NCI-H524 (cell line): Measurements from ENCODE around the gene PLAAT2.
"Not testable (repeated sequence)": the region's sequence is repeated elsewhere in the genome, so short reads cannot be mapped to it uniquely, and the experiment has no call there.

Source experiments
- DNase-seq, 2 experiments: peaks; one replicate each; lab custom pipeline; 2025; lab: John Stamatoyannopoulos, UW

Gene PLAAT2

GRCh38 chr11:63549411-63549810 lies 13.8 kb downstream of the PLAAT2 start:
- DNase-seq: no peak

- DNase-seq: no peak
These were observed 15.0 kb downstream of the PLAAT2 start for GRCh38 chr11:63548178-63548577.

GRCh38 chr11:63547061-63547460 lies 16.1 kb downstream of the PLAAT2 start:
- DNase-seq: no peak

DNA sequence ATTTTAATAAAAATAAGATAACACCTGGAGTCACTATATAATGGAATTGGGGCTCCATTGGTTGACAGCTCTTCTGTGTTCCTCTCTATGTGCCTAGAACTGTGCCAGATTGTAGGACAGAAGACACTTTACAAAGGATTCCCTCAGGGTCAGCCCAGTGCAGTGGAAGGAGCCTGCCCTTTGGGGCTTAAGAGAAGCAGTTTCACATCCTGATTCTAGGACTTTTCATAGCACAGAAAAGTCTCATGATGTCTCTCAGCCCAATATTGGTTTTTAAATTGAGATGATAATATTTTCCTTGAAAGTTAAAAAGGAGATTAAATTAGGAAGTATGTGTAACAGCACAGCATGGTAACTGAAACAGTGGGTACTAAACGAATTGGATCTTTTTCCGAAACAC lies 19.5 kb downstream of the PLAAT2 start:
- no peak for DNase-seq

DNA sequence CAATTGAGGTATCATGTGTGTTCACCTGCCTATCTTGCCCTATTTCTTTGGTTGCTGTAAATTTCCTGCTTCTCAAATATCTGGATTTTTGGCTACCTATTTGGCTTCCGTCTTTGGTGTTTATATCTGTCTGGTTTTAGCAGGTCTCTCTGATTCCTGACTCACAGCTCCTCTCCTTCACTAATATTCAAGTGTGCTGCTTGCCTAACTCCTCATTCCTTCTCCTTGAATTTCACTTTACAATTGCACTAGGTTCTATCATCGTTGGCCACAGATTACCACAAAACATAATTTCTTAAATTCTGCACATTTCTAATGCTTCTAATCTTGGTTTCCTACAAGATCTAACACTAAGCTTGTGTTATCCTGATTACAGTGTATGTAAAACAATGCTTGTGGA lies 20.7 kb downstream of the PLAAT2 start:
- not testable (repeated sequence) for DNase-seq

- DNase-seq: no peak
These were observed 25.7 kb downstream of the PLAAT2 start for GRCh38 chr11:63537293-63538101.

GRCh38 chr11:63536669-63537292 lies 26.4 kb downstream of the PLAAT2 start, which contains the start of gene PLAAT4:
PLAAT4 (plus strand) TSS chr11:63536808; CDS start chr11:63536869, 61 bp downstream.
- no peak for DNase-seq

DNA sequence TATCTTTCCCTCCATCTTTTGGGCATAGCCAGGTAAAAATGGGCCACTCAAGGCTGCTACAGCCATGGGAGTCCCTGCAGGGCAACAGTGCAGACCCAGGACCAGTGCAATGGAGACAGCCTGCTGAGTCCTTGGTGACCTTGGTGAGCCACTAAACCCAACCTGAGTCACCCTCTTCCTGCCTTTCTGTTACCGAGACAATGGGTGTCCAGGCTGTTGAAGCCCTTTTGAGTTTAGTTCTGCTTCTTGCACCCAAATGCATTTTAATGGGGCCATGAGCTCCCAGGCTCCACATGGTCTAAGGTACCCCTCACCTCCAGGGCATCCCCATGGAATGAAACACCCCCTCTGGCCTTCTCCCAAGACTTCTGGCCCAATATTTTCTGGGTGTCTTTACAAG lies 27.4 kb downstream of the PLAAT2 start:
- DNase-seq: no peak

DNA sequence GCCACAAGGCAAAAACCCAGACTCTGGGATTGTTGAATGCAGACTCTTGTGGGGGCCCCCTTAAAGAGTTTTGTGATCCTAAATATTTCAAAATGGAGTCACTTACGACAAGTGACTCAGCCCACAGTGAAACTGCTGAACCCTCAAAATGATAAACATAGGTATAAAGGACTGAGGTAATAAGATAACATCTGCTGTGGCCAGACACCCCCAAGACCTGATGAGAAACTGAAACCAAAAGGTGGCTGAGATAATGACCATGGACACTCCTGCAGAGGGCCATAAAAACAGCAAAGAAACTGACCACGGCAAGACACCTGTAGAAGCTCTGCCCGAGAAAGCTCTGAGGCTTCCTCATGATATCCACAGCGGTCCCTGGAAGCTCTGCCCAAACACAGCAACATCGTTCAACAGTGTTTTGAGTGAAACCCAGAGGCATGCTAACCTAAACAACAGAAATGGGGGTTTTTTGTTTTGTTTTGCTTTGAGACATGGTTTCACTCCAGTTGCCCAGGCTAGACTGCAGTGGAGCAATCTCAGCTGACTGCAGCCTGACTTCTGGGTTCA lies 28.2 kb downstream of the PLAAT2 start:
- no peak for DNase-seq

GRCh38 chr11:63534076-63534475 lies 29.1 kb downstream of the PLAAT2 start:
- no peak for DNase-seq

- DNase-seq: peak in 1 of 2 experiments; percentile 18
These were observed 30.2 kb downstream of the PLAAT2 start for GRCh38 chr11:63532799-63533475.

GRCh38 chr11:63532117-63532516 lies 31.1 kb downstream of the PLAAT2 start:
- no peak for DNase-seq

DNA sequence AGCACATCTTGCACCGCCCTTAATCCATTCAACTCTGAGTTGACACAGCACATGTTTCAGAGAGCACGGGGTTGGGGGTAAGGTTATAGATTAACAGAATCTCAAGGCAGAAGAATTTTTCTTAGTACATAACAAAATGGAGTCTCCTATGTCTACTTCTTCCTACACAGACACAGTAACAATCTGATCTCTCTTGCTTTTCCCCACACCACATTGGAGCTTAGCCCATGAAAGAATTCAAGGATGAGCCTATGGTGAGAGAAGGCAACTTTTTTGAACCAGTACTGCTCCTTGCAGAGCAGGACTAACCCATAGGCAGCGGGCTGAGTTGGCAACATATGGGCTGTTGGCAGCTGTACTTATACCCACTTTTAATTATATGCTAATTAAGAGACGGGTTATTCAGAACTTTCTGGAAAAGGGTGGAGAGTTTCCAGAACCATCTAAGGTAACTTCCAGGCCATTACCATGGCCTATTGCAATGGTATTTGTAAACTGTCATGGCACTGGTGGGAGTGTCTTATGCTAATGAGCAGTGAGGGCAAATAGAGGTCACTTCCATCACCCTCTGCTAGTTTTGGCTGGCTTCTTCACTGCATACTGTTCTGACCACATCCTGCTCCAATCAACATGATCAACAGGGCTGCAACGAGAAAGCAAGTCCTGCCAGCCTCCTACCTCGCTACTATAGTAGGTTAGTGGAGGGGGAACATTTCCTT lies 31.9 kb downstream of the PLAAT2 start:
- not testable (repeated sequence) for DNase-seq

DNA sequence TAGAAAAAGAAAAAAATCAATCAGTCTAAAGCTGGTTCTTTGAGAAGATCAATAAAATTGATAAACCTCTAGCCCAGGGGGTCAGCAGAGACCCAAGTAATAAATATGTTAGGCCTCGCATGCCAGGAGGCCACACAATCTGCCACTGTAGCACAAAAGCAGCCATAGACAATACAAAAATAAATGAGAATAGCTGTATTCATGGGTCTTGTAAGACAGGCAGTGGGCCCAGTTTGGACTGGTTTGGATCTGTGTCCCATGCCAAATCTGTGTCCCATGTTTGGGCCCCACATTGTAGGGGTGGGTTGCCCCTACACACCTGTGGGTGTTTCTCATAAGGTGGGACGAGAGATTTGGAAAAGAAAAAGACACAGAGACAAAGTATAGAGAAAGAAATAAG lies 33.2 kb downstream of the PLAAT2 start:
- no peak for DNase-seq

DNA sequence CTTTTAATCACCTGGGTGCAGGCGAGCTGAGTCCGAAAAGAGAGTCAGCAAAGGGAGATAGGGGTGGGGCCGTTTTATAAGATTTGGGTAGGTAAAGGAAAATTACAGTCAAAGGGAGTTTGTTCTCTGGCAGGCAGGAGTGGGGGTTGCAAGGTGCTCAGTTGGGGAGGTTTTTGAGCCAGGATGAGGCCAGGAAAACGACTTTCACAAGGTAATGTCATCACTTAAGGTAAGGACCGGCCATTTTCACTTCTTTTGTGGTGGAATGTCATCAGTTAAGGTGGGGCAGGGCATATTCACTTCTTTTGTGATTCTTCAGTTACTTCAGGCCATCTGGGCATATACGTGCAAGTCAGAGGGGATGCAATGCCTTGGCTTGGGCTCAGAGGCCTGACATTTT lies 33.8 kb downstream of the PLAAT2 start:
- not testable (repeated sequence) for DNase-seq

GRCh38 chr11:63528729-63529278 lies 34.4 kb downstream of the PLAAT2 start:
- not testable (repeated sequence) for DNase-seq

GRCh38 chr11:63528156-63528555 lies 35.0 kb downstream of the PLAAT2 start:
- DNase-seq: not testable (repeated sequence)

- DNase-seq: no peak
These were observed 35.5 kb downstream of the PLAAT2 start for GRCh38 chr11:63527667-63528066.

GRCh38 chr11:63523151-63523550 lies 40.0 kb downstream of the PLAAT2 start:
- no peak for DNase-seq

- no peak for DNase-seq
These were observed 41.3 kb downstream of the PLAAT2 start for GRCh38 chr11:63521896-63522295.

- DNase-seq: no peak
These were observed 42.5 kb downstream of the PLAAT2 start for GRCh38 chr11:63520606-63521170.
